Lung (tissue), 12 donors: ENCODE data around the gene SIGLEC11. TPM values are rescaled to one million over a fixed set of nuclear protein-coding genes. Genes with fewer than 3 reads are reported as not detected.

Experiments used
- ATAC-seq: fragments of 200-7000 bp; cut with Tn5 transposase; one replicate; pipeline ENCODE4 v1.9.1; 2020; ENCODE audit warnings: moderate number of reproducible peaks; ENCODE audit not compliant: insufficient read depth, low FRiP score
- DNase-seq, 3 donors: peaks; one replicate each; pipeline ENCODE4 v3.0.0-alpha.2; 2013 to 2017
- H3K27ac ChIP-seq, 2 donors: one replicate each; pipeline ENCODE4 v1.5.1; 2013; ENCODE audit warnings: mild to moderate bottlenecking in 2 of 2, moderate library complexity in 2 of 2, control low read depth in 1 of 2, inconsistent platforms in 1 of 2, low read depth in 1 of 2, low read length in 1 of 2
- H3K27me3 ChIP-seq, 3 donors: one replicate each; pipeline ENCODE4 v1.5.1; 2013; ENCODE audit warnings: low read length in 2 of 3; ENCODE audit not compliant: control insufficient read depth in 3 of 3, insufficient read depth in 3 of 3
- H3K36me3 ChIP-seq, 4 donors: one replicate each; pipeline ENCODE4 v1.5.1; 2013; ENCODE audit warnings: low read length in 4 of 4, mild to moderate bottlenecking in 1 of 4, moderate library complexity in 1 of 4; ENCODE audit not compliant: control insufficient read depth in 4 of 4, insufficient read depth in 4 of 4
- H3K4me1 ChIP-seq, 5 donors: one replicate each; pipeline ENCODE4 v1.5.1; 2013; ENCODE audit warnings: low read length in 5 of 5, mild to moderate bottlenecking in 2 of 5, moderate library complexity in 1 of 5; ENCODE audit not compliant: control insufficient read depth in 5 of 5, insufficient read depth in 5 of 5
- H3K4me3 ChIP-seq: one replicate; pipeline ENCODE4 v1.5.1; 2013; ENCODE audit warnings: mild to moderate bottlenecking, control low read depth, moderate library complexity
- H3K9ac ChIP-seq, 2 donors: one replicate each; pipeline ENCODE4 v1.5.1; 2013; ENCODE audit warnings: low read length in 2 of 2, control low read depth in 1 of 2; ENCODE audit not compliant: insufficient read depth in 1 of 2
- H3K9me3 ChIP-seq, 4 donors: one replicate each; pipeline ENCODE4 v1.5.1; 2013; ENCODE audit warnings: low read length in 3 of 4, mild to moderate bottlenecking in 1 of 4, moderate library complexity in 1 of 4; ENCODE audit not compliant: control insufficient read depth in 4 of 4, insufficient read depth in 3 of 4
- WGBS, 2 donors: extraction: QIAGEN DNeasy Blood & Tissue Kit; methylation state at CpG; one replicate each; pipeline ENCODE4 v1.1.7; 2013; 5-methylcytosine and 5-hydroxymethylcytosine counted together
- polyA plus RNA-seq, 2 donors: library from polyadenylated mRNA; stranded (reverse); fragments of 200-250 nt; gene quantifications; one replicate each; pipeline ENCODE4 v1.2.1, GENCODE V29; 2013
- total RNA-seq, 2 donors: library from RNA; depleted of rRNA in 1 of 2; stranded (reverse); fragments of >200 nt in 1 of 2; gene quantifications; one replicate each; pipeline ENCODE4 v1.2.1, GENCODE V29; 2014 to 2021
- TF ChIP-seq, protein P1 (sequence below): IDR thresholded peaks from 2 replicates; pipeline ENCODE4 v1.5.1; 2012; ENCODE audit warnings: mild to moderate bottlenecking; ENCODE audit errors: control extremely low read depth, extremely low read depth
- donor health status: control.
- donor health status: control.
- donor health status: Bipolar disorder and iron deficiency.
- donor health status: healthy.
- donor health status: DM: yes; HTN: yes; CAD: no.

SIGLEC11 gene
- total and polyA plus RNA-seq, 4 donors: 1.3 to 6.5 (median 3.2) TPM

- H3K9me3 ChIP-seq: no peaks in the 10 kb centered on the region
- TF ChIP-seq, protein P1, sequence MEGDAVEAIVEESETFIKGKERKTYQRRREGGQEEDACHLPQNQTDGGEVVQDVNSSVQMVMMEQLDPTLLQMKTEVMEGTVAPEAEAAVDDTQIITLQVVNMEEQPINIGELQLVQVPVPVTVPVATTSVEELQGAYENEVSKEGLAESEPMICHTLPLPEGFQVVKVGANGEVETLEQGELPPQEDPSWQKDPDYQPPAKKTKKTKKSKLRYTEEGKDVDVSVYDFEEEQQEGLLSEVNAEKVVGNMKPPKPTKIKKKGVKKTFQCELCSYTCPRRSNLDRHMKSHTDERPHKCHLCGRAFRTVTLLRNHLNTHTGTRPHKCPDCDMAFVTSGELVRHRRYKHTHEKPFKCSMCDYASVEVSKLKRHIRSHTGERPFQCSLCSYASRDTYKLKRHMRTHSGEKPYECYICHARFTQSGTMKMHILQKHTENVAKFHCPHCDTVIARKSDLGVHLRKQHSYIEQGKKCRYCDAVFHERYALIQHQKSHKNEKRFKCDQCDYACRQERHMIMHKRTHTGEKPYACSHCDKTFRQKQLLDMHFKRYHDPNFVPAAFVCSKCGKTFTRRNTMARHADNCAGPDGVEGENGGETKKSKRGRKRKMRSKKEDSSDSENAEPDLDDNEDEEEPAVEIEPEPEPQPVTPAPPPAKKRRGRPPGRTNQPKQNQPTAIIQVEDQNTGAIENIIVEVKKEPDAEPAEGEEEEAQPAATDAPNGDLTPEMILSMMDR: no peak
- 97% methylated on average over 5 of the region's 5 CpGs for WGBS, 2 donors
These were observed 50.8 kb downstream of the SIGLEC11 start for GRCh38 chr19:49910179-49910578.

GRCh38 chr19:49908480-49909420, 52.2 kb downstream of the SIGLEC11 start:
- DNase-seq: no peak
- H3K4me3 ChIP-seq: no peak overlapping the region
- peaks cover 7 to 41% (median 26%) of the 10 kb centered on the region in 4 donors for H3K36me3 ChIP-seq
- H3K9me3 ChIP-seq: no peaks in the 10 kb centered on the region
- TF ChIP-seq, protein P1: no peak
- no peak overlapping the region for H3K27ac ChIP-seq
- no peak for ATAC-seq
- WGBS, 2 donors: 96 to 97% methylated on average over 37 of the region's 37 CpGs
- no peaks in the 10 kb centered on the region for H3K27me3 ChIP-seq
- H3K9ac ChIP-seq: no peak overlapping the region
- H3K4me1 ChIP-seq: peaks cover 0 to 3% (median 0%) of the 10 kb centered on the region in 5 donors

More at GRCh38 chr19:49910179-49910578, 50.8 kb downstream of the SIGLEC11 start:
- Histone ChIP-seq H3K27me3 (no peaks in the 10 kb centered on the region), H3K36me3 (peaks cover 7 to 44% (median 33%) of the 10 kb centered on the region in 4 donors), H3K4me1 (peaks cover 0 to 3% (median 0%) of the 10 kb centered on the region in 5 donors), H3K4me3 (no peak overlapping the region), H3K27ac (no peak overlapping the region), H3K9ac (no peak overlapping the region)
- no peak for ATAC-seq
- DNase-seq: no peak

DNA sequence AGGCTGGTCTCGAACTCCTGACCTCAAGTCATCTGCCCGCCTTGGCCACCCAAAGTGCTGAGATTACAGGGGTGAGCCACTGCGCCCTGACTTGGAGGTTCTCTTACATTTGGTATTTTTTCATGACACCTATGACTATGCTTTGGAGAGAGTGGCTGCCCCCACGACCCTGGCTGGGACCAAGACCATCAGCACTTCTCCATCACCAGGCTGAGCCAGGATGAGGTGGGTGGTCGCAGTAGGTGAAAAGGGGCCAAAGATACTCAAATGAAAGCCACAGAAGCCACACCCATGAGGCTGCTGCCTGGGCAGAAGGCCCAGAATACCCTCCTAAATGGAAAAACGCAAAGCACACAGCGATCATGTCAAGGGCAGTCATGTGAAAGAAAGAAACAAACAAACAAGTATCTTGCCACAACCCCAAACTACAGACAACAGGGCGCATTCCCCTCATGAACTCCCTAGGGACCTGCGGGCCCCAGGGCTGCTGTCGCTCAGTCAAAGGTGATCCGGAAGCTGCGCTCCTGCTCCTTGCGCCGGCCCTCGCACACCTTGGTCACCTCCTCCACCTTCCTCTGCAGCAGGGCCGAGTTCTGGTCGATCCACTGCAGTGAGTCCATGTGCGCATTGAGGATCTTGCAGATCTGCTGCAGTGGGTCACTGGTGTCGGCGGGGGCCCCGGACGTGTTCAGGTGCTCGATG, 53.1 kb downstream of the SIGLEC11 start:
- no peak overlapping the region for H3K4me3 ChIP-seq
- peaks cover 7 to 37% (median 26%) of the 10 kb centered on the region in 4 donors for H3K36me3 ChIP-seq
- no peaks in the 10 kb centered on the region for H3K27me3 ChIP-seq
- WGBS, 2 donors: 95% methylated on average over 23 of the region's 23 CpGs
- DNase-seq (no peak), ATAC-seq (no peak)
- H3K4me1 ChIP-seq: peaks cover 0 to 3% (median 0%) of the 10 kb centered on the region in 5 donors
- TF ChIP-seq, protein P1: no peak
- H3K27ac ChIP-seq: no peak overlapping the region
- no peaks in the 10 kb centered on the region for H3K9me3 ChIP-seq
- H3K9ac ChIP-seq: no peak overlapping the region
